Right hindlimb (tissue), 1 donor: ENCODE results near the gene PALM2AKAP2.

Experiments
- DNase-seq: peaks from one replicate; pipeline ENCODE4 v3.0.0-alpha.2; 2018

The PALM2AKAP2 gene

GRCh38 chr9:109775516-109775915 lies 4.5 kb upstream of the PALM2AKAP2 start:
- no peak for DNase-seq

- no peak for DNase-seq
These were observed 3.6 kb upstream of the PALM2AKAP2 start for GRCh38 chr9:109776391-109776790.

GRCh38 chr9:109780453-109781033 lies 545 bp downstream of the PALM2AKAP2 start:
- peak; percentile 58 for DNase-seq

- no peak for DNase-seq
These were observed 1.1 kb downstream of the PALM2AKAP2 start for GRCh38 chr9:109781086-109781485.

- peak; percentile 70 for DNase-seq
These were observed 1.7 kb downstream of the PALM2AKAP2 start for GRCh38 chr9:109781541-109782197.

- DNase-seq: no peak
These were observed 7.7 kb downstream of the PALM2AKAP2 start for GRCh38 chr9:109787735-109788134.

GRCh38 chr9:109789556-109789955 lies 9.6 kb downstream of the PALM2AKAP2 start:
- DNase-seq: no peak

- DNase-seq: no peak
These were observed 10.0 kb downstream of the PALM2AKAP2 start for GRCh38 chr9:109789971-109790370.

- DNase-seq: no peak
These were observed 11.1 kb downstream of the PALM2AKAP2 start for GRCh38 chr9:109791003-109791677.

GRCh38 chr9:109791747-109792146 lies 11.7 kb downstream of the PALM2AKAP2 start:
- no peak for DNase-seq

- no peak for DNase-seq
These were observed 13.1 kb downstream of the PALM2AKAP2 start for GRCh38 chr9:109792951-109793546.

GRCh38 chr9:109793921-109794320 lies 13.9 kb downstream of the PALM2AKAP2 start:
- DNase-seq: no peak

GRCh38 chr9:109794361-109795012 lies 14.5 kb downstream of the PALM2AKAP2 start:
- no peak for DNase-seq

- no peak for DNase-seq
These were observed 15.6 kb downstream of the PALM2AKAP2 start for GRCh38 chr9:109795613-109796012.

- no peak for DNase-seq
These were observed 16.1 kb downstream of the PALM2AKAP2 start for GRCh38 chr9:109796078-109796477.

- no peak for DNase-seq
These were observed 17.0 kb downstream of the PALM2AKAP2 start for GRCh38 chr9:109797006-109797405.

GRCh38 chr9:109797509-109797908 lies 17.5 kb downstream of the PALM2AKAP2 start:
- no peak for DNase-seq

GRCh38 chr9:109799141-109799540 lies 19.1 kb downstream of the PALM2AKAP2 start:
- DNase-seq: no peak

- DNase-seq: no peak
These were observed 19.8 kb downstream of the PALM2AKAP2 start for GRCh38 chr9:109799792-109800191.

GRCh38 chr9:109801484-109801883 lies 21.5 kb downstream of the PALM2AKAP2 start:
- DNase-seq: no peak

GRCh38 chr9:109802491-109802890 lies 22.5 kb downstream of the PALM2AKAP2 start:
- no peak for DNase-seq

GRCh38 chr9:109805050-109805449 lies 25.1 kb downstream of the PALM2AKAP2 start:
- peak; percentile 48 for DNase-seq

- DNase-seq: no peak
These were observed 26.6 kb downstream of the PALM2AKAP2 start for GRCh38 chr9:109806506-109807115.
